IMR-90 (cell line): ENCODE results near the gene AGAP9. TPM values are rescaled to one million over a fixed set of nuclear protein-coding genes. Genes with fewer than 3 reads are reported as not detected.
"Not testable (repeated sequence)": the region's sequence is repeated elsewhere in the genome, so short reads cannot be mapped to it uniquely, and the experiment has no call there.

Source experiments
- ATAC-seq: fragments of 200-7000 bp; cut with Tn5 transposase; 2 replicates; pipeline ENCODE4 v1.9.1; 2020; ENCODE audit warnings: low read depth, mild to moderate bottlenecking, moderate library complexity
- BruUV-seq: library from RNA; stranded (reverse); fragments of 400-500 nt; replicated peaks from 2 replicates; lab custom pipeline; 2021; lab: Mats Ljungman, UMichigan
- CTCF ChIA-PET: fragments of 300-600 bp; formaldehyde crosslinking; extraction: SDS; loops from one replicate; lab custom pipeline; 2021; ENCODE audit warnings: antibody characterized with exemption; lab: Yijun Ruan, JAX
- POLR2A ChIA-PET: fragments of 300-600 bp; sonication (Branson Sonifier 250); formaldehyde crosslinking; loops from one replicate; lab custom pipeline; 2022; ENCODE audit warnings: antibody characterized with exemption; ENCODE audit not compliant: unreplicated experiment; lab: Charles Lee
- DNase-seq: peaks from one replicate; pipeline ENCODE4 v3.0.0; 2013
- H2AFZ ChIP-seq: replicated peaks from 2 replicates; pipeline ENCODE3; 2013; ENCODE audit warnings: low read length, mild to moderate bottlenecking; ENCODE audit not compliant: poor library complexity
- H2AK5ac ChIP-seq: 2 replicates; pipeline ENCODE4 v1.6.1; 2013; ENCODE audit warnings: low read depth, low read length, inconsistent platforms
- H2AK9ac ChIP-seq: replicated peaks from 2 replicates; pipeline ENCODE3; 2013; ENCODE audit warnings: mild to moderate bottlenecking, low read depth, low read length, moderate library complexity; ENCODE audit not compliant: poor library complexity
- H2BK120ac ChIP-seq: 2 replicates; pipeline ENCODE4 v1.6.1; 2013; ENCODE audit warnings: low read depth, low read length, inconsistent platforms
- H2BK15ac ChIP-seq: 3 replicates; pipeline ENCODE4 v1.6.1; 2013; ENCODE audit warnings: low read depth, low read length, inconsistent platforms
- H2BK20ac ChIP-seq: 2 replicates; pipeline ENCODE4 v1.6.1; 2013; ENCODE audit warnings: low read depth, mild to moderate bottlenecking, inconsistent platforms, low read length, moderate library complexity
- H2BK5ac ChIP-seq: 2 replicates; pipeline ENCODE4 v1.6.1; 2013; ENCODE audit warnings: mild to moderate bottlenecking, low read depth, low read length, inconsistent platforms; ENCODE audit not compliant: poor library complexity, severe bottlenecking
- H3K14ac ChIP-seq: replicated peaks from 2 replicates; pipeline ENCODE4 v1.6.1; 2013; ENCODE audit warnings: low read depth, low read length, inconsistent platforms
- H3K18ac ChIP-seq: 2 replicates; pipeline ENCODE4 v1.6.1; 2013; ENCODE audit warnings: low read depth, low read length, control low read depth
- H3K23ac ChIP-seq: 2 replicates; pipeline ENCODE4 v1.6.1; 2013; ENCODE audit warnings: low read depth, low read length, inconsistent platforms
- H3K27ac ChIP-seq: 2 replicates; pipeline ENCODE4 v1.5.1; 2013; ENCODE audit warnings: mild to moderate bottlenecking, control low read depth, low read length; ENCODE audit not compliant: insufficient read depth
- H3K27me3 ChIP-seq: 2 replicates; pipeline ENCODE4 v1.6.1; 2013; ENCODE audit warnings: low read length; ENCODE audit not compliant: control insufficient read depth, insufficient read depth
- H3K36me3 ChIP-seq: 2 replicates; pipeline ENCODE4 v1.6.1; 2013; ENCODE audit warnings: low read length, mixed read lengths; ENCODE audit not compliant: control insufficient read depth, insufficient read depth
- H3K4ac ChIP-seq: 2 replicates; pipeline ENCODE4 v1.6.1; 2013; ENCODE audit warnings: low read depth, low read length, inconsistent platforms
- H3K4me1 ChIP-seq: 2 replicates; pipeline ENCODE4 v1.6.1; 2013; ENCODE audit warnings: low read length, mixed read lengths; ENCODE audit not compliant: control insufficient read depth, insufficient read depth
- H3K4me2 ChIP-seq: 2 replicates; pipeline ENCODE4 v1.6.1; 2013; ENCODE audit warnings: low read depth, mild to moderate bottlenecking, control low read depth, low read length, moderate library complexity
- H3K4me3 ChIP-seq: 2 replicates; pipeline ENCODE4 v1.5.1; 2013; ENCODE audit warnings: low read depth, mild to moderate bottlenecking, control low read depth, low read length, moderate library complexity; ENCODE audit not compliant: insufficient read depth
- H3K56ac ChIP-seq: 2 replicates; pipeline ENCODE4 v1.6.1; 2013; ENCODE audit warnings: low read length, inconsistent platforms; ENCODE audit not compliant: insufficient read depth; ENCODE audit errors: extremely low read depth
- H3K79me1 ChIP-seq, 2 experiments: 2 replicates each; pipeline ENCODE4 v1.6.1; 2013; ENCODE audit warnings: low read length in 2 of 2, inconsistent platforms in 1 of 2, low read depth in 1 of 2
- H3K9ac ChIP-seq: 2 replicates; pipeline ENCODE4 v1.6.1; 2013; ENCODE audit warnings: low read depth, low read length, control low read depth
- H3K9me1 ChIP-seq: 2 replicates; pipeline ENCODE4 v1.6.1; 2013; ENCODE audit warnings: low read length, inconsistent platforms; ENCODE audit not compliant: insufficient read depth
- H3K9me3 ChIP-seq: 2 replicates; pipeline ENCODE4 v1.6.1; 2013; ENCODE audit warnings: low read length; ENCODE audit not compliant: control insufficient read depth, insufficient read depth
- H4K20me1 ChIP-seq: 2 replicates; pipeline ENCODE4 v1.6.1; 2013; ENCODE audit warnings: low read length, inconsistent platforms; ENCODE audit not compliant: insufficient read depth
- H4K5ac ChIP-seq: 2 replicates; pipeline ENCODE4 v1.6.1; 2013; ENCODE audit warnings: mild to moderate bottlenecking, low read depth, low read length, control low read depth
- H4K8ac ChIP-seq, 2 experiments: 2 replicates each; pipeline ENCODE4 v1.6.1; 2013; ENCODE audit warnings: low read depth in 2 of 2, low read length in 2 of 2, control low read depth in 1 of 2, inconsistent platforms in 1 of 2
- H4K91ac ChIP-seq: 2 replicates; pipeline ENCODE4 v1.6.1; 2013; ENCODE audit warnings: low read depth, low read length, inconsistent platforms; ENCODE audit not compliant: insufficient read depth
- WGBS, 2 experiments: methylation state at CpG; one replicate each; pipeline versions ENCODE4 v1.1.5 to v1.1.7; 2013; ENCODE audit warnings: missing lambda C conversion rate in 2 of 2; ENCODE audit not compliant: insufficient read length in 1 of 2; ENCODE audit errors: extremely low coverage in 2 of 2; 5-methylcytosine and 5-hydroxymethylcytosine counted together
- dilution Hi-C: fragments of 300-500 bp; cut with HindIII; formaldehyde crosslinking; loops from one replicate; pipeline ENCODE4 v1.14.3; 2018; ENCODE audit warnings: low sequenced_read_pairs; ENCODE audit not compliant: unreplicated experiment
- in situ Hi-C: fragments of 300-500 bp; cut with MboI; formaldehyde crosslinking; loops from 3 replicates; pipeline ENCODE4 v1.14.3; 2019; ENCODE audit warnings: low sequenced_read_pairs, inconsistent platforms, mixed read lengths
- intact Hi-C: fragments of 100-400 bp; cut with micrococcal nuclease; formaldehyde crosslinking; loops from 2 replicates; pipeline ENCODE4 v1.10.0; 2022
- polyA plus RNA-seq, 3 experiments: library from polyadenylated mRNA; depleted of rRNA; stranded (reverse); fragments of >200 nt; gene quantifications; 2 replicates each; pipeline ENCODE4 v1.2.3, GENCODE V29; 2012; ENCODE audit warnings: low replicate concordance in 1 of 3
- total RNA-seq: library from RNA; depleted of rRNA; stranded (reverse); fragments of >200 nt; gene quantifications from 2 replicates; pipeline ENCODE4 v1.2.3, GENCODE V29; 2012

AGAP9 gene
- total and polyA plus RNA-seq, 2 of the 4 experiments (the other 2 are of a cell fraction), result 3.2 to 11.2 TPM

GRCh38 chr10:47482367-47482766 is 41.1 kb downstream of the AGAP9 start:
- H3K27ac ChIP-seq, H3K4me3 ChIP-seq, ATAC-seq, H4K20me1 ChIP-seq, H3K23ac ChIP-seq, H3K27me3 ChIP-seq, H2BK5ac ChIP-seq, H4K8ac ChIP-seq, H3K4me1 ChIP-seq, POLR2A ChIA-PET, H2AK5ac ChIP-seq, DNase-seq, H3K9ac ChIP-seq, intact Hi-C loops, H3K18ac ChIP-seq, H2BK15ac ChIP-seq, dilution Hi-C loops, H2AFZ ChIP-seq, H3K36me3 ChIP-seq, in situ Hi-C loops, H3K9me3 ChIP-seq, H3K14ac ChIP-seq, H4K5ac ChIP-seq, H2BK20ac ChIP-seq, H3K79me1 ChIP-seq, H4K91ac ChIP-seq, CTCF ChIA-PET, H2AK9ac ChIP-seq, H2BK120ac ChIP-seq, H3K4me2 ChIP-seq, H3K9me1 ChIP-seq, H3K56ac ChIP-seq, BruUV-seq, H3K4ac ChIP-seq: not testable (repeated sequence)
- WGBS, 2 experiments, result no CpG with 5 or more reads among the region's 1 CpG

- H3K56ac ChIP-seq, H3K4me1 ChIP-seq, H3K9me1 ChIP-seq, H3K9me3 ChIP-seq, dilution Hi-C loops, BruUV-seq, H2AK9ac ChIP-seq, H3K14ac ChIP-seq, CTCF ChIA-PET, POLR2A ChIA-PET, H3K79me1 ChIP-seq, in situ Hi-C loops, H4K5ac ChIP-seq, H4K20me1 ChIP-seq, H3K27ac ChIP-seq, intact Hi-C loops, H3K18ac ChIP-seq, H3K36me3 ChIP-seq, H2AFZ ChIP-seq, H3K4me3 ChIP-seq, H3K27me3 ChIP-seq, DNase-seq, H3K4me2 ChIP-seq: not testable (repeated sequence)
- Histone ChIP-seq H2BK20ac (peak overlapping the region; percentile 61; the same call in 1 of the 2 replicates), H2BK15ac (peak overlapping the region; percentile 44; the same call in 1 of the 3 replicates), H4K91ac (peak overlapping the region; percentile 92), H2BK120ac (peak overlapping the region; percentile 93), H3K9ac (peak overlapping the region; percentile 14; the same call in 1 of the 2 replicates), H3K4ac (peak overlapping the region; percentile 89), H2BK5ac (peak overlapping the region; percentile 72), H3K23ac (peak overlapping the region; percentile 66; the same call in 1 of the 2 replicates), H4K8ac (peak overlapping the region in 1 of 2 experiments; percentile 72; a peak in 1 of 4 replicates), H2AK5ac (peak overlapping the region; percentile 91; the same call in 1 of the 2 replicates)
- peak; percentile 33 for ATAC-seq
- no CpG with 5 or more reads among the region's 6 CpGs for WGBS, 2 experiments
Observed at GRCh38 chr10:47481768-47482181, 41.7 kb downstream of the AGAP9 start.
